Stimulated activated CD8-positive, alpha-beta memory T cell treated with anti-CD3 and anti-CD28 coated beads, Interleukin-7, amount 100 ng/mL, for 24 hours (primary cell): ENCODE data around the gene HNRNPDL.
"Not testable (repeated sequence)": the region's sequence is repeated elsewhere in the genome, so short reads cannot be mapped to it uniquely, and the experiment has no call there.

Experiments
- DNase-seq: peaks from one replicate; pipeline ENCODE4 v3.0.0-alpha.2; 2020; ENCODE audit warnings: low read depth

HNRNPDL gene

DNA sequence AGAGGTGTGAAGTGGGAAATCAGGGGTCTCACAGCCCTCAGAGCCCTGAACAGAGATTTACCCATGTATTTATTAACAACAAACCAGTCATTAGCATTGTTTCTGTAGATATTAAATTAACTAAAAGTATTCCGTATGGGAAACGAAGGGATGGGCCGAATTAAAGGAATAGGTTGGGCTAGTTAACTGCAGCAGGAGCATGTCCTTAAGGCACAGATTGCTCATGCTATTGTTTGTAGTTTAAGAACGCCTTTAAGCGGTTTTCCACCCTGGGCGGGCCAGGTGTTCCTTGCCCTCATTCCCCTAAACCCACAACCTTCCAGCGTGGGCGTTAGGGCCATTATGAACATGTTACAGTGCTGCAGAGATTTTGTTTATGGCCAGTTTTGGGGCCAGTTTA is 44.0 kb downstream of the HNRNPDL start:
- DNase-seq, result not testable (repeated sequence)

DNA sequence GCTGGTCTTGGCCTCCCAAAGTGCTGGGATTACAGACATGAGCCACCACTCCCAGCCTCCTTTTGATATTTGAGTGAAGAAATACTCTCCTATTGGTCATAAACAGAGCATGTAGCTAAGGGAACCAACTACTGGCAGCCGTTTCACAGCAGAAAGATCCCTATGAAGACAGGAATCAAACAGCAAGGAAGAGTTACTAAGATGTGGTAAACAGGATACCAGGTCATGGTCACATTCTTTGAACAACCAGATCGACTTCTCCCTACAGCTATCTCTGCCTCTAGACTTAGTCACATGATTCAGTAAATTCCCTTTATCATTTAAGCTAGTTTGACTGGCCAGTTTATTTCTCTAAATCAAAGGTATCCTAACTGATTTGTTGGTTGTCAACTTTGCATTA is 47.5 kb downstream of the HNRNPDL start:
- no peak for DNase-seq

DNA sequence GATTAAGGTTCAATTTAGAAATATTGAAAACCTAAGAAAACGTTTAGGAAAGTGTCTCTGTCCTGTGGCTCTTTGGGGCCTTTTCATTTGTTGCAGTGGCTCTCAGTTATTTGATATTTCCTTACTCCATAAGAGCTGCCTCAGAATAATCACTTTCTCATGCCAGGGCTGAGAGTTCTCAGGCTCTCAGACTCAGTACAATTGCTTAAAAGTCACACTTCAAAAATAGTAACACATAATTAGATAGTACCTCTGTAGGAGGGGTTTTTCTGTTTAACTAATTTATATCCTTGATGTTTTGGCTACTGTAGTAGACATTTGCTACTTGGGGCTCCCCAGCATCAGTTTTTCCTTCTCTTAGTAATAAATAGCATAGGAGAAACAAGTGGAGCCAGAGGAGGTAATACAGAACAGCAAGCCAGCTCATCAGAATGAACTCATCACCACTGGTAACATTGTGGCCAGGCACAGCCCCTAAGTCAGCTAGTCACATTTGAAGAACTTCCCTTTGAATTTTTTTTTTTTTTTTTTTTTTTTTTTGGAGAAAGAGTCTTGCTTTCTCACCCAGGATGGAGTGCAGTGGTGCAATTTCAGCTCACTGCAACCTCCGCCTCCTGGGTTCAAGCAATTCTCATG is 48.5 kb downstream of the HNRNPDL start:
- no peak for DNase-seq

DNA sequence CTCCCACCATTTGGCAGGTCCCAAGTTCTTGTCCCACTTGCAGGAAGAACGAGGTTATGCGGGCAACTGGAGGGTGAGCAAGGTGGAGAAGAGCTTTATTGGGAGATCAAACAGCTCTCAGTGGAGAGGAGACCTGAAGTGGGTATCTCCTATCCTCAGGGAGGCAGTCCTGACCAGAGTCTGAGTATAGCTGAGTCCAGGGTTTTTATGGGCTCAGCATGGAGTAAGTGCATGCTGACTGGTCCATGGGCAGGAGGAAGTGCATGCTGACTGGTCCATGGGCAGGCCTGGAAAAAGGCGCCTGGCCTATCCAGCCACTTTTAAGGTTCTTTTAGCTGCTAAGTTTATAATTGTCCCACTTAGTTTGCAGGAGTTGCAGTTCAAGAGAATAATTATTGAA is 49.0 kb downstream of the HNRNPDL start:
- no peak for DNase-seq

DNA sequence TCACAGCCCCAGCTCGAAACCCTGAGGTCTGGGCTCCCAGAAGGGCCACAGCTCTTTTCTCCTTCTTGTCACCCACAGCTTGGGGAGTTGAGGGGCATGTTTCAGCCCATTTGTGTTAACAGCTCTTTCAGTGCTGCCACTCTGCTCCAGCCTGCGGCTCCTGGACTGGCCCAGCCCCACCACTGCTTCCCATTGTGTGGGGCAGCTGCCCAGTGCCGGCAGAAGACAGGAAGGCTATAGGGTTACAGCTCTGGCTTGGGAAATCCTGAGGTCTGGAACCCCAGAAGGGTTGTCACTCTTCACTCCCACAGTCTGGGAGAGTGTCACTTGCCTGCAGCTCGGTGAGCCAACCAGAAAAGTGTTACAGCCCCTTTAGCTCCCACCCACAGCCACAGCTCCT is 49.4 kb downstream of the HNRNPDL start:
- no peak for DNase-seq

DNA sequence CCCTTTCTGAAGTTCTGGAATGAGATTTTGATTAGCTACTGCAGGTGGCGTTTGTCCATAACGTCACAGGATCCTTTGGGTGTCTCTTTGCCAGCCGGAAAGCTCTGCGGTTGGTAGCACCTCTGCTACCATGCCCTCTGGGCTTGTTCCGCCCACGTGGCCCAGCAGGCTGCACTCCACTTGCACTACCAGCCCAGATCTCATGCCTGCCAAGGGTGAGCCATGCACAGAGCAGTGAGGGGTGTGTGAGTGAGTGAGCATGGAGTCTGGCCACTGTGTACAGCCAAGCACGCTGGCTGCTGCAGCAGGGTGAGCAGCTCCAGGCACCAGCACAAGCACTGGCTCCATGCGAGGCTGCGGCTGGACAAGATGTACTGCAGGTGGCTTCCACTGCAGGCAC is 49.9 kb downstream of the HNRNPDL start:
- no peak for DNase-seq

DNA sequence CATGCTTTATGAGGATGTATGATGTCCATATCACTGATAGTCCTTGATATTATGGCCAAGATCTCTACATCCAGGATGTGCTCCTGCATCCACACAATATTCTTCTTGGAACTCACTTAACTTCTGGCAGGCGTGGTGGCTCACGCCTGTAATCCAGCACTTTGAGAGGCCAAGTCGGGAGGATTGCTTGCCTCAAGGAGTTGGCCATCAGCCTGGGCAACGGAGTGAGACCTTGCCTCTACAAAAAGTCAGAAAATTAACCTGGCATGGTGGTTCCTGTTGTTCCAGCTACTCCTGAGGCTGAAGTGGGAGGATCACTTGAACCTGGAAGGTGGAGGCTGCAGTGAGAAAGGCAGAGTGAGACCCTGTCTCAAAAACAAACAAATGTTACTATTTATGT is 54.2 kb downstream of the HNRNPDL start:
- no peak for DNase-seq

DNA sequence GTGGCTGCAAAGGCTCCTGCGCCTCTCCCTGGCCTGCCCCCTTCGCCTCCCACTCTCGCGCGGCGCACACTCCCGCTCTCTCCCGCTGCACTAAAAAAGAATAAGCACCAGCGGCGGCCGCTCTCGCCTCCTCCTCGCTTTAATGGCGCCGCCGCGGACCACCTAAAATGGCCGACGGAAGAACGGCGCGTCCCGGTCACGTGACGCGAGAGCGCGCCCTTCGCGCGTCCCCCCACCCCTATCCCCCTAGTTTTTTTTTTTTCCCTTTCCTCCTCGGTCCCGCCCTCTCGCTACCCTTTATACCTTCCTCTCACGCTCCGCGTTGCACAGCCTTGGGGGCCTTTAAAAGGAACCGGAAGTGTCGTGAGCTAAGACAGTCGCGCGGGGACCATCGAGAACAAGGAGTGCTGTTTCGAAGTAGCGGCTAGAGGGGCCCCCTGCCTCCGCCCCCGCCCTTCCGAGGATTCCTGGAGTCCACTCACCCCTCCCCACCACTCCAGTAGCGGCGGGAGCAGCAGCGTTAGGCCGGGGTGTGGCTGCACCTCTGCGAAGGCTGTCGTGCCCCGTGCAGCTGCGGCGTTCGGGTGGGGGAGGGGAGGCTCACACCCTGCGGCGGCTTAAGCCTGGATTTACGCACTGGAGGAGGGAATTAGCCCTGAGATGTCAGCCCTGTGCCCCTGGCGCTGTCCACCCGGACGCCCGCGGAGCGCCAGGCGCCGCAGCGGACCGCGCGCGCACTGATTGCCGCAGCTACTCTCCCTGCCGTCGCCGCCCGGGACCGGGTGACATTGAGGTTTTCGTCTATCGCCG is 56.2 kb downstream of the HNRNPDL start, which contains the start of gene HNRNPD:
HNRNPD (minus strand) TSS at position 176 of the 810 bp plus-strand sequence. CDS start 313 bp downstream, outside the sequence.
- peak; percentile 85 for DNase-seq

DNA sequence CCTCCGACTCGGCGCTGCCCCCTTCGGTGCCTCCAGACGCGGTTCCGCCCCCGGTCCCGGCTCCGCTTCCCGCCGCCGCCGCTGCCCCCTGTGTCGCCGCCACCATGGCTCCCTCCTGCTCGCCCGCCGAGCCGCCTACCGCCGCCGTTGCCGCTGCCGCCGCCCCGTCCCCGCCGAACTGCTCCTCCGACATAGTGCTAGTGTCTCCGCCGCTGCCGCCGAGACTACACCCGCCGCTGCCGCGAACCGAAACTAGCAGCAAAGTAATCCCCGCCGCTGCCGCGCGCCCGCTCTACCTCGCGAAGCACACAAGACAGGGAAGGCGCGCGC is 56.8 kb downstream of the HNRNPDL start:
- DNase-seq, result no peak
